ENCODE data around the gene CAMK2D. TPM values are rescaled to one million over a fixed set of nuclear protein-coding genes. Genes with fewer than 3 reads are reported as not detected.

Gene CAMK2D
- total RNA-seq, 1 experiment from 2014 or later: 35.8 TPM

- CTCF ChIA-PET: interaction anchor here (1.5 kb wide), 1 partner anchor 14 kb away, joined by 4 read pairs; no protein-coding TSS in a partner anchor
- no peak for TF ChIP-seq CTCF (conservative IDR thresholded peaks at IDR 0.05; ENCODE audit: low read depth, low read length)
- TF ChIP-seq EZH2 (IDR thresholded peaks at IDR 0.05; ENCODE audit: borderline replicate concordance, low read depth, low read length, poor library complexity, severe bottlenecking): no peak
- H3K4me3 ChIP-seq (ENCODE audit: low read depth, low read length, poor library complexity, severe bottlenecking): no peak overlapping the region
- no peak for DNase-seq (ENCODE audit: low spot score)
- H3K27me3 ChIP-seq (replicated peaks; ENCODE audit: insufficient read depth, low read depth, low read length, poor library complexity): no peaks in the 10 kb centered on the region
- BruUV-seq (replicated peaks): no TSS peak
- POLR2A ChIA-PET (ENCODE audit: low non-redundant PET): no interaction called here
- intact Hi-C loops (cut with micrococcal nuclease; ENCODE audit: unreplicated experiment): no loop called here
- H3K9me3 ChIP-seq (ENCODE audit: low read depth, low read length, poor library complexity, severe bottlenecking): no peaks in the 10 kb centered on the region
- no peak overlapping the region for H3K27ac ChIP-seq (ENCODE audit: low read depth, low read length, poor library complexity, severe bottlenecking)
- H3K4me1 ChIP-seq (ENCODE audit: insufficient read depth, low read length, poor library complexity, severe bottlenecking): no peaks in the 10 kb centered on the region
- no peaks in the 10 kb centered on the region for H3K36me3 ChIP-seq (ENCODE audit: insufficient read depth, low read length, poor library complexity, severe bottlenecking)
These were observed 352.4 kb downstream of the CAMK2D start for GRCh38 chr4:113409181-113409580.

GRCh38 chr4:113407409-113407808 lies 354.1 kb downstream of the CAMK2D start:
- H3K4me3 ChIP-seq (ENCODE audit: low read depth, low read length, poor library complexity, severe bottlenecking): no peak overlapping the region
- intact Hi-C loops (cut with micrococcal nuclease; ENCODE audit: unreplicated experiment): no loop called here
- POLR2A ChIA-PET (ENCODE audit: low non-redundant PET): no interaction called here
- H3K9me3 ChIP-seq (ENCODE audit: low read depth, low read length, poor library complexity, severe bottlenecking): no peaks in the 10 kb centered on the region
- BruUV-seq (replicated peaks): no TSS peak
- TF ChIP-seq EZH2 (IDR thresholded peaks at IDR 0.05; ENCODE audit: borderline replicate concordance, low read depth, low read length, poor library complexity, severe bottlenecking): no peak
- TF ChIP-seq CTCF (conservative IDR thresholded peaks at IDR 0.05; ENCODE audit: low read depth, low read length): no peak
- CTCF ChIA-PET: no interaction called here
- H3K4me1 ChIP-seq (ENCODE audit: insufficient read depth, low read length, poor library complexity, severe bottlenecking): no peaks in the 10 kb centered on the region
- DNase-seq (ENCODE audit: low spot score): no peak
- H3K27me3 ChIP-seq (replicated peaks; ENCODE audit: insufficient read depth, low read depth, low read length, poor library complexity): no peaks in the 10 kb centered on the region
- H3K27ac ChIP-seq (ENCODE audit: low read depth, low read length, poor library complexity, severe bottlenecking): no peak overlapping the region
- no peaks in the 10 kb centered on the region for H3K36me3 ChIP-seq (ENCODE audit: insufficient read depth, low read length, poor library complexity, severe bottlenecking)

GRCh38 chr4:113406723-113407016 lies 354.9 kb downstream of the CAMK2D start:
- Histone ChIP-seq H3K9me3 (ENCODE audit: low read depth, low read length, poor library complexity, severe bottlenecking) (no peaks in the 10 kb centered on the region), H3K4me3 (ENCODE audit: low read depth, low read length, poor library complexity, severe bottlenecking) (no peak overlapping the region), H3K36me3 (ENCODE audit: insufficient read depth, low read length, poor library complexity, severe bottlenecking) (no peaks in the 10 kb centered on the region), H3K27ac (ENCODE audit: low read depth, low read length, poor library complexity, severe bottlenecking) (no peak overlapping the region), H3K27me3 (replicated peaks; ENCODE audit: insufficient read depth, low read depth, low read length, poor library complexity) (no peaks in the 10 kb centered on the region), H3K4me1 (ENCODE audit: insufficient read depth, low read length, poor library complexity, severe bottlenecking) (no peaks in the 10 kb centered on the region)
- TF ChIP-seq EZH2 (IDR thresholded peaks at IDR 0.05; ENCODE audit: borderline replicate concordance, low read depth, low read length, poor library complexity, severe bottlenecking) (no peak), CTCF (conservative IDR thresholded peaks at IDR 0.05; ENCODE audit: low read depth, low read length) (no peak)
- BruUV-seq (replicated peaks): no TSS peak
- intact Hi-C loops (cut with micrococcal nuclease; ENCODE audit: unreplicated experiment): no loop called here
- ChIA-PET CTCF (interaction anchor here (0.6 to 1.0 kb wide), 2 partner anchors 12 to 1010 kb away, joined by 3 read pairs; no protein-coding TSS in a partner anchor), POLR2A (ENCODE audit: low non-redundant PET) (no interaction called here)
- DNase-seq (ENCODE audit: low spot score): no peak
